Neural progenitor cell (in vitro differentiated cells): ENCODE data around the gene STAC.

Experiments
- EZH2 ChIP-seq: fragments of 200-600 bp; sonication (generic); IDR thresholded peaks from 2 replicates; pipeline ENCODE4 v1.6.1; 2017; ENCODE audit warnings: antibody characterized with exemption, mild to moderate bottlenecking, moderate library complexity
- EZH2phosphoT487 ChIP-seq: fragments of 200-600 bp; sonication (generic); IDR thresholded peaks from 2 replicates; pipeline ENCODE4 v1.6.1; 2017; ENCODE audit warnings: antibody characterized with exemption
- TF ChIP-seq, protein P1 (sequence below): fragments of 200-600 bp; sonication (generic); IDR thresholded peaks from 2 replicates; pipeline ENCODE4 v1.5.1; 2017; ENCODE audit warnings: antibody characterized with exemption, mild to moderate bottlenecking

GRCh38 chr3:36482256-36482655, 102.0 kb downstream of the STAC start:
- TF ChIP-seq, protein P1, sequence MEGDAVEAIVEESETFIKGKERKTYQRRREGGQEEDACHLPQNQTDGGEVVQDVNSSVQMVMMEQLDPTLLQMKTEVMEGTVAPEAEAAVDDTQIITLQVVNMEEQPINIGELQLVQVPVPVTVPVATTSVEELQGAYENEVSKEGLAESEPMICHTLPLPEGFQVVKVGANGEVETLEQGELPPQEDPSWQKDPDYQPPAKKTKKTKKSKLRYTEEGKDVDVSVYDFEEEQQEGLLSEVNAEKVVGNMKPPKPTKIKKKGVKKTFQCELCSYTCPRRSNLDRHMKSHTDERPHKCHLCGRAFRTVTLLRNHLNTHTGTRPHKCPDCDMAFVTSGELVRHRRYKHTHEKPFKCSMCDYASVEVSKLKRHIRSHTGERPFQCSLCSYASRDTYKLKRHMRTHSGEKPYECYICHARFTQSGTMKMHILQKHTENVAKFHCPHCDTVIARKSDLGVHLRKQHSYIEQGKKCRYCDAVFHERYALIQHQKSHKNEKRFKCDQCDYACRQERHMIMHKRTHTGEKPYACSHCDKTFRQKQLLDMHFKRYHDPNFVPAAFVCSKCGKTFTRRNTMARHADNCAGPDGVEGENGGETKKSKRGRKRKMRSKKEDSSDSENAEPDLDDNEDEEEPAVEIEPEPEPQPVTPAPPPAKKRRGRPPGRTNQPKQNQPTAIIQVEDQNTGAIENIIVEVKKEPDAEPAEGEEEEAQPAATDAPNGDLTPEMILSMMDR = no peak
- TF ChIP-seq EZH2phosphoT487 = no peak
- no peak for TF ChIP-seq EZH2
